Raji (cell line): ENCODE results near the gene BCL2L1.

ENCODE experiments used
- POLR2A ChIP-seq: IDR thresholded peaks from 2 replicates; pipeline ENCODE4 v1.6.1; 2011; ENCODE audit warnings: low read depth, low read length, control low read depth; ENCODE audit not compliant: insufficient read depth

The BCL2L1 gene

GRCh38 chr20:31716818-31717477, 5.7 kb downstream of the BCL2L1 start:
- TF ChIP-seq POLR2A, result no peak

DNA sequence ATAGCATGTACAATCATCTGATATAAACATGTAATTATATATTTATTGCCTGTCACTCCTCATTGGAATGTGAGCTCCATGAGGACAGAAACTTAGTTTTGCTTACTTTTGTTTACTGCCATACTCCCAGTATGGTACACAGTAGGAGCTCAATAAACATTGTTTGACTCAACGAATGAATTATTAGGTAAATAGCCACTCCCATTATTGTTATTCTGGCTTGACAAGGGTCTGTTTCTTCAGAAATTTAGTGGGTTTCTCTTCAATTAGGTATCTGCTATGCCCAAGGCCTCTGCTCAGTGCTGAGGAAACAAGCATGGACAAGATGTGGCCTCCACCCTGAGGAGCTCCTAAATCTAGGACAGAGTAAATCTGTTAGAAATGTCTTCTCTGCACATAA, 6.3 kb downstream of the BCL2L1 start:
- no peak for TF ChIP-seq POLR2A

DNA sequence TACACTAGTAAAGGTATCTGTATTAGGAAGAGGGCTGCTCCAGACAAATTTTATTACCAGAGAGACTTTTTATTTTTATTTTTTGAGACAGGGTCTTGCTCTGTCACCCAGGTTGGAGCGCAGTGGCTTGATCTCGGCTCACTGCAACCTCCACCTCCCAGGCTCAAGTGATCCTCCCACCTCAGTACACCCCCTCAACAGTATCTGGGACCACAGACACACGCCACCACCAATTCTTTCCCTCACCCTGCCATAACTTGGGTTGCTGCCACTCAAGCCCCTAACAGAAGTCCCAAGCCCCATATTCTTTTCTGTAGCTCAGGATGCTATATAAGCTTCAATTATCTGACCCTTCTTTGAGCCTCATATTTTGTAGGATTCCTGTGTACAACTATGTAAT, 6.9 kb downstream of the BCL2L1 start:
- no peak for TF ChIP-seq POLR2A

DNA sequence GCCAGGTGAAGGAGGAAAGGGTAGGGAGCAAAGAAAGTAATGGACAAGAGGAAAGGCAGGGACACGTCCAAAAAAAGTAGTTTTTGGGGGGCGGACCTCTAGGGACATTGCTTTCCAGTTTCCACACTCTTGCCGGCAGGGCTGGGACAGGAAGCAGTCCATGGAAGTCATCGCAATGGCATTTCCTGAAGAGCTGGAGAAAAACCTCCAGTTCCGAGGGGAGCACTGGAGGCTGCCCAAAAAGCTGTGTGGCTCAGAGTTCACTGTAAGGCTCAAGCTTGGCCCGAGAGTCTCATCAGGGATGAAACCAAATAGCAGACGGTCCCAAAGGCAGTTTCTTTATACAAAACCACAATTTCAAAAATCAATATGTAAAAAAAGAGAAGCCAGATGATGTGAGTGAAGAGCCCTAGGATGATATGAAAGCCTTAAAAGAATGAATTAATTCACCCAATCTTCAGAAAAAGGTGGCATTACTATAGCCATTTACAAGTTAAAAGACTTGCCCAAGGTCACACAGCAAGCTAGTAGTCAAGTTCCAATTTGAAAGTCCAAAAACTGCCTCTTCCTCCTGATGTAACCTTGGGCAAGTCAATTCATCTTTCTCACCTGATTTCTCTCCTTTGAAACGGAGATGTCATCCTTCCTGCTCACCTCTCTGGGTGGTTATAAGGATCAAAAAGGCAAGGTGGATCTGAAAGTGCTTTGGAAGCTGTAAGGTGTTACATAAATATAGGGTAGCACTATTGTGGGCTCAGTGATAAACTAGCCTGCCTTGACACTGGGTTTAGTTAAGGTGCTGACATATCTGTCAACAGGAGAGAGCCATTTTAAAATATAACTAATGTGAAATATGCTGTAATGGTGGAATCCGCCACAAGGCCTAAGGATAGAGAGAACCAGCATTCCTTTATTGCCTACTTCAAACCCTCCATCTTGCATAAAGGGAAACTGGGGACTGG, 9.1 kb downstream of the BCL2L1 start:
- TF ChIP-seq POLR2A, result no peak

DNA sequence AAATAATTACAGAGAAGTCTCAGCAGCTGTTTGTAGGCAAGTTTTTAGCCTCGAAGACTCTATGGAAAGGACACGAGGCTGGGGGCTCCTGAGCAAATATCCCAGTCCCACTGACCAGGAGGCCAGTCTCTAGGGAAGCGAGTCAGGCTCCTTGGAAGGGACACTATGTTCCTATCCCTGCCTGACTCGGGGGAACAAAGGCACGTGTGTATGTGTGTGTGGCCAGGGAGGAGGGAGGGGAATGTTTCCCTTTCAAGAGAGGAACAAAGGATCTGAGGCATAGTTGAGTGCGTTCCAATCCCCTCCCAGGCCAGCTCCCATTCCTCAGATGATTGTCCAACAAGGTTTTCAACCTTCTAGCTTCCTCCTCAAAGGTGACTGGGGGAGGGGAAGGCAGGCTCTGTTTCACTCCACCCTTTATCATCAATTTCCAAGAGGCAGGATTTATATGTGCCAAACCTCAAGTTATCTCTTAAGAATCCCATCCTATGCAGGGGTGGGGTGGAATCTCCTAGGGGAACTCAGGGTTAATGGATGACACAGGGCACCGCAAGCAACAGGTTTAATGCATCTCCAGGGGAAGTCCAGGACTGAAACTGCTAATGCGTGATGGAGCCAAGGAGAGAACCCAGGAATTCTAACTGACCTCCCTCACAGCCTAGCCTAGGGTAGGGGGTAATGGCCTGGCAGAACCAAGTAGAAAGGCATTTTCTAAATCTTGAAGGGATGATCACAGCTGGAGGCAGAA, 9.9 kb downstream of the BCL2L1 start:
- TF ChIP-seq POLR2A, result no peak

DNA sequence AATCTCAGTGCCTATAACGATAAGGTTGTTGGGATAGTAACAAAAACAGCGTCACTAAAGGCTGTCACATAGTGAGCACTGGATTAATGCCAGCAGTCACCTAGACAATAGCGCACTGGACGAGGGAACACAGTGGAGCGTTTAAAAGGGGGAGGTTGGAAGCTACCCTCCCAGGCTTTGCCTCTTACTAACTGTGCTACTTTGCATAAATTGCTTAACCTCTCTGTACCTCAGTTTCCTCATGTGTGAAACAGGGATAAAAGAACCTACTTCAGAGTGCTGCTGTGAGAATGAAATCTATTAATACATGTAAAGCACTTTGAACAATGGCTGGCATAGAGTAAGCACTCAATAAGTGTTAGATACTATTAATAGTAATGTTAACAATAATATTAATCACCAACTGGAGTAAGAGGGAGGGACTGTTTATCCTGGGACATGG, 10.5 kb downstream of the BCL2L1 start:
- no peak for TF ChIP-seq POLR2A

DNA sequence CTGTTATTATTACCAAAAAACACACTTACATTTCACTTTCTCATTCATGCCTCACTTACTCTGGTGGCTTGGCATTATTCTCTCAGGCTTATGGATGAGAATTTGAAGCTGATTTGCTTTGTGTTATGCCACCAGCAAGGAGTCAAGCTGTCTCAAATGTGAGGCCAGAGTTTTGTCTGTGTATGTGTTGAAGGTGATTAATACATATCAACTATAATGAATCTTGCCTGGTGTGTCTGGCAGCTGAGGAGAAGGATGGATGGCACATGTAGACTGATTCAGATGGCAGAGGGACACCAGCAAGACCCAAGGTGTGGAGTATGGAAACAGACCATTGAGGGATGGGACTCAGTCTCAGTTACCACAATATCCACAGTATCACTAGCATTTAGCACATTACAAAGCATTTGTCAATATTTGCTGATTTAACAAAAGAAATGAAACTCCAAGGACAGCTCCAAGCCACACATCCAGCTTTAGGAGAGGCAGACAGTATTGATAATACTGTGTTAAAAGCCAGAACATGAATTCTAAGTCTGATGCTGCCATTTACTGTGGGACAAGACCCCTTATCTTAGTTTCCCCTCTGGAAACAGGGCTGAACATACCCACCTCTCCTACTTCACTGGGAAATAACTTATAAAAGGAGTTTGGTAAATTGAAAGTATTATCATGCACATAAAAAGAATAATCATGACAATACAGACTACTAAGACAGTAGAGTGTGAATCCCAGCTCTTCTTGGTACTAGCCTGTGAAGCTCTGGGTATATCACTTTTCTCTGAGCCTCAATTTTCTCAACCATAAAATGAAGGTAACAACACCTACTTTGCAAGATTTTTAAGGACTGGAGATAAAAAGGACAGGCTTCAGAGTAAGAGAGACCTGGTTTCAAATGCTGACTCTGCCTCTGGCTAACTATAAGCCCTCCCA, 11.2 kb downstream of the BCL2L1 start:
- TF ChIP-seq POLR2A, result no peak

DNA sequence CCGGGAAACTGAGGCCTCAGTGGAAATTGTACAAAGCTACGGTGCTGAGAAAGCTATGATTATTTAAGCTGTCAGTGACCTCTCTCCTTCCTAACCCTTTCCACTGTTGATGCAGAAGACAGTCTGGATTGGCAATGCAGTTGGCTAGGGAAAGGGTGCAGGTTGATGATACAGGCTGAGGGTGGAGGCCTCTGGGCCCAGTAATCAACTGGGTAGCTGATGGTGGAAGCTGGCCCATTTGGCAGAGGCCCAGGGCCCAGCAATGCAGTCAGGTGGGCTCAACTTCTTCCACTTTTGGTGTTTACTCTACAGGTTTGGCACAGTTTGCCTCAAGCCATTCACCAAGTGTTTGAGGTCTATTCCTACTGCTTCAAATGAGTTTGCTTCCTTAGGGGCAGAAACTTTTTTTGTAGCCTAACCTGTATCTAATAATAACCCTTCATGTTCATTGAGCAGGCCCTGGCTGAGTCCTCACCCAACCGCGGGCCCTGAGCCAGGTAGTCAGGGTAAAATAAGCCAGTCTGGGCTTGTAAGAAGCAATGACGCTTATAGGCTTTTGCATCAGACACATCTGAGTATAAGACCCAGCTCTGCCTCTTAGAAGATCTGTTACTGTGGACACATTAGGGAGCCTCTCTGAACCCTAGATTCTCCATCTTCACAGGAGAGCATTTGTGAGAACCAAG, 12.1 kb downstream of the BCL2L1 start:
- no peak for TF ChIP-seq POLR2A

DNA sequence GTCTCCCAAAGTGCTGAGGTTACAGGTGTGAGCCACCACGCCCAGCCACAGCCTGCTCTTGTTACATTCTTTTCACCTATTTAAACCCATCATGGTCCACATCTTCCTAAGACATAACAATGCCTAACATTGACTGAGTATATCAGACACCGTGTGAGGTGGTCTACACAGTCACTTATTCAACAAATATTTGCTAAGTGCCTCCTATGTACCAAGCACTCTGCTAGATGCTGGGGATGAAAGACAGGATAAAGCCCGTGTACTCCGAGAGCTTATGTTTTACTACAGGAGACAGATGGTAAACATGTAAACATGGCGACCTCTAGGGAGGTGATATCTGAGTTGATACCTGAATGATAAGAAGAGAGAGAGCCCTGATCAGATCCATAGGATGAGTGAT, 12.7 kb downstream of the BCL2L1 start:
- no peak for TF ChIP-seq POLR2A

- no peak for TF ChIP-seq POLR2A
These were observed 13.7 kb downstream of the BCL2L1 start for GRCh38 chr20:31708736-31709534.

DNA sequence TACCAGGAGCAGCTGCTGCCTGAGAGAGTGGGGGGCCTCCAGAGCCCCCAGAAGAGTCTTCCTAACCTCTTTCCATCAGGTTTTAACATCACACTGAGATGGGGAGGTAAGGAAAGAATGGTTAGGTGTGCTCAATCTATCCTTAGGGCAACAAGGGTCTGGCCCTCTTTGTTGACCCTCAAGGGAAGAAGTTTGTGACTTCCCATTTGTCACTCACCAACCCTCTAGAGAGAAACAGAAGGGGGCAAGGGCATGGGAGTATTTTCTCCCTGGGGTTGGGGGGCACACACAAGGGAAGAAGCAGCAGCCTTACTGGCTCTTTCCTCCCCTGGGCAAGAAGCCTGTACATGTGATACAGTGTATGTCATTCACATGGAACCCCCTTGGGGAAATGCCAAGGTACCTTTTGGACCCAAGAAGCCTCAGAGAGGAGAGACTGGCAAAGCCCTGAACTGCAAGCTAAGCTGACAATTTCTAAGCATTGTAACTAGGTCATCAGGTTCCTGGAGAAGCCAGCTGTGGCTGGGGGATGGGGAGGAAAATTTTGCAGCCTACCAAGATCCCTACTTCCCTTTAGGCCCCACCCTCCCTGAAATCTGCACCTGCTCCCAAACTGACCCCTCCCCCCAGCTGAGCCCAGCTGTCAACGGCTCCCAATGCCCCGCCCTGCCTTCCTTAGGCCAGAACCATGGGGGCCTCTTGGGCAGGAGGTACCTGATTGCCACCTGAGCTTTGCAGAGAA, 14.5 kb downstream of the BCL2L1 start:
- TF ChIP-seq POLR2A, result no peak

DNA sequence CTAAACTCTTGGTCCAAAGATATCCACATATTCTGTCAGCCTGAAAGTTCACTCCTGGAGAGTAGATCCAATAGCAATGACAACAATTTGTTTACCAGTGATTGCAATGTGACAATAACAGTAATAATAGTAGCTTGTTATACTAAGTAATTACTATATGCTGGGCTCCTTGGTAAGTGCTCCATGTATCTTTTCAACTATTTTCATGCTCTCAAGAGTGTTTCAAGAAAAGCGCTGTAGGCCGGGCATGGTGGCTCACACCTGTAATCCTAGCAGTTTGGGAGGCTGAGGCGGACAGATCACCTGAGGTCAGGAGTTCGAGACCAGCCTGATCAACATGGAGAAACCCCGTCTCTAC, 15.4 kb downstream of the BCL2L1 start:
- TF ChIP-seq POLR2A, result no peak
